SKM-1 treated with dmso at 0.1 percent for 144 hours (cell line): ENCODE data around the gene SLC25A28.
A peak's percentile ranks its signal among the peaks of the same experiment; 100 is the strongest.
"Not testable (repeated sequence)": the region's sequence is repeated elsewhere in the genome, so short reads cannot be mapped to it uniquely, and the experiment has no call there.

Experiments
- DNase-seq: peaks from one replicate; lab custom pipeline; 2025; ENCODE audit not compliant: unreplicated experiment; lab: John Stamatoyannopoulos, UW

SLC25A28 gene

GRCh38 chr10:99628923-99629624, 8.8 kb upstream of the SLC25A28 start:
- DNase-seq: no peak

DNA sequence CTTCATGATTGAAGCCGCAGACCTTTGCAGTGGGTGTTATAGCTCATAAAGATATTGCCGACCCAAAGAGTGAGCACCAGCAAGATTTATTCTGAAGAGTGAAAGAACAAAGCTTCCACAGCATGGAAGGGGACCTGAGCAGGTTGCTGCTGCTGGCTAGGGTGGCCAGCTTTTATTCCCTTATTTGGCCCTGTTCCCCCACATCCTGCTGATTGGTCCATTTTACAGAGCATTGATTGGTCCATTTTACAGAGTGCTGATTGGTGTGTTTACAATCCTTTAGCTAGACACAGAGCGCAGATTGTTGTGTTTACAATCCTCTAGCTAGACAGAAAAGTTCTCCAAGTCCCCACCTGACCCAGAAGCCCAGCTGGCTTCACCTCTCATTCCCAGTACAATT, 4.9 kb upstream of the SLC25A28 start:
- not testable (repeated sequence) for DNase-seq

DNA sequence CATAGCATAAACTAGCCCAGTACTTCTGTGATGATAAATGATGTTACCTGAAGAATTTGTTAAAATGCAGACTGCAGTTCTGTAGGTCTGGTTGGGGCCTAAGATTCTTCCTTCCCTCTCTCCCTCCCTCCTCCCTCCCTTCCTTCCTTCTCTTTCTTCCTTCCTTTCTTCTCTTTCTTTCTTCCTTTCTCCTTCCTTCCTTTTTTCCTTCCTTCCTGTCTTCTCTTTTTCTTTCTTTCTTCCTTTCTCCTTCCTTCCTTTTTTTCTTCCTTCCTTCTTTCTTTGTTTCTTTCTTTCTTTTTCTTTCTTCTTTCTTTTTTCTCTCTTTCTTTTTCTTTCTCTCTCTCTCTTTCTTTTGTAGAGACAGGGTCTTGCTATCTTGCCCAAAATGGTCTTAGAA, 3.7 kb upstream of the SLC25A28 start:
- no peak for DNase-seq

DNA sequence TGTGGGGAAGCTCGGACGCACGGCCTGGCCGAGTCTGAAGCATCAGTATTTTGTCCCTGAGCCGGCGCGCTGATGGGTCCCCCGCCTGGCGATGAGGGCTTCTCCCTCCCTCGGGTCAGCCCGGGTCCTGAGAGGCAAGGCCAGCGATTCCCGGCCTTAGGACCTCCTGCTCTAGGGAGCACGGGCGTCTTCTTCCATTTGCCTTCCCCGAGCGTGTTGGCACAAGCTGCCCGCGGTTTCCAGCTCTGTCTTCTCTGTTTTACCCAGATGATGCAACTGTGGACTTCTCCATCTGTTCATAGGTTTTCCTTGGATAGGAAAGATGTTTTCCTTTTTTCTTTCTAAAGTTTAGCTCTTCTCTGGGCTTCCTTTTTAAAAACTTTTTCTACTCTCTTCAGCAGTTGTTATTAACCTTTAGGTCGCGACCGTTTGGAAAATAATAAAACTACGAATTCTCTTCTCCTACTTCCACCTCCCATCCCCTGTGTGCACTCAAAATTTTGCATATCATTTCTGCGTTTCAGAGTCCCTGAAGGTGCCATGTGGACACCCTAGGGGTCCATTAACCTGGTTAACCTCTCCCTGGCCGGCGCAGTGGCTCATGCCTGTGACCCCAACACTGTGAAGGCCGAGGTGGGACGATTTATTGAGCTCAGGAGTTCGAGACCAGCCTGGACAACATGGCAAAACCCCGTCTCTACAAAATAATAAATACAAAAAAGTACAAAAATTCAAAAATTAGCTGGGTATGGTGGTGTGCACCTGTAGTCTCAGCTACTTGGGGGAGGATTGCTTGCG, 1.4 kb upstream of the SLC25A28 start:
- peak; percentile 58 for DNase-seq

GRCh38 chr10:99620711-99621453, 643 bp upstream of the SLC25A28 start:
- DNase-seq: peak; percentile 90

DNA sequence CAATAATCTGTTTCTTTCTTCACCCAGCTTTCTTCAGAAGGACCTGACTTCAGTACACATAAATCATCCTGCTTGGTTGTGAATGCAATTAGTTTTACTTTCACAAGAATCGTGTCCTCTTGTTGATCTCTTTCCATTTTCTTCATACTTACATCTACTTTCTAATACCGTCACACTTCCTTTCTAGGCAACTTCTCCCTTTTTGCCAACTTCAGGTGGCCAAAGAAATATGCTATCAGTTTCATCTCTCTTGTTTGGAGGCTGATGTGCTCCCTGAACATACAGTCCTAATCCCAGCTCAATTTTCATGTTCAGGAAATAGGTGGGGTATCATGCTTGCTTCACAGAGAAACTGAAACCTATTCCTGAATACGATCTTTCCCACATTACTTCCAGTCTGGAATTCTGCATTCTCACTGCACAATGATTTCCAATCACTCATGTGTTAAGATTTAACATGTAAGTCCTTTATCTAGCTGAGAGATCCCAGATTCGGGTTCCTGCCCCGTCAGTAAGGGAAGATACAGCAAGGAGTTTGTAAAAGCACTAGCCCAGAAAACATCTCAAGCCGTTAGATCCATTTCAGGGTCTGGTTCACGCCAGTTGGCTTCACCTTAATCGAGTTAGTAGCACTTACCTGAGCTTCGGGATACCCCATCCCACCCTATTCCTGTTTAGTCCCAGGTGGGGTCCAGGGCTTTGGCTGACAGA, 994 bp downstream of the SLC25A28 start:
- DNase-seq: peak; percentile 18

DNA sequence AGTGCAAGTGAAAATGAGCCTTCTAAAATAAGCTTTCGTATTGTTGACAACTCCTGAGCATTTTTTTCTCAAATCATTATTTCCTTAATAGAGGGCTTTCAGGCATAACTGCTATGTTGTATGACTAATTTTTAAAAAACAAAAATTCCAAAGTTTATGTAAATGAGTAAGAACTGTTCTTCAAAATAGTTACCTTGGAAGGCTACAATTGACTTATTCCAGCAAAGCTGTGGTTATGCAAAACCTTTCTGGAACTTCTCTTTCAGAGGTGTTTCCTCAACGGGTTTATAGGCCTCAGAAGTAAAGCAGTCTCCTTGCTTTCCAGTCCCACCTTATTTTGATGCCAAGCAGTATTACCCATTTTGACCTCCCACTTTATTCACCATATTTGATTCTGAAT, 2.5 kb downstream of the SLC25A28 start:
- no peak for DNase-seq

DNA sequence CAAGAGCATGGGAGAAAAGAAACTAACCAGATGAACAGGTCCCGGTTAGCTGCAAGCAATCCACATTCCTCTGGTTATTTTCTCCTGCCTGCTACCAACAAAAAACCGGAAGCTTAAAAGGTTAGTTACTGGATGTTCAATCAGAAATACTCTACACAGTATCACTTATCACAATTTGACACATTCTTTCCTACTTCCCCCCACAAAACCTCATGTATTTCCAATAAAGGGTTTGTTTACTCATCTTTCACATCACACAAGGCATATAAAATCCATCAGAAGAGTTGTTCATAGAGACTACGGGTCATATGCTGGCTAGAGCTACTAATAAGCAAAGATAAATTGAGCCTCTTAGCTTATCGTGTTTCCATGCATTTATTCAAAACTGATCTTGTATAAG, 4.8 kb downstream of the SLC25A28 start:
- no peak for DNase-seq

DNA sequence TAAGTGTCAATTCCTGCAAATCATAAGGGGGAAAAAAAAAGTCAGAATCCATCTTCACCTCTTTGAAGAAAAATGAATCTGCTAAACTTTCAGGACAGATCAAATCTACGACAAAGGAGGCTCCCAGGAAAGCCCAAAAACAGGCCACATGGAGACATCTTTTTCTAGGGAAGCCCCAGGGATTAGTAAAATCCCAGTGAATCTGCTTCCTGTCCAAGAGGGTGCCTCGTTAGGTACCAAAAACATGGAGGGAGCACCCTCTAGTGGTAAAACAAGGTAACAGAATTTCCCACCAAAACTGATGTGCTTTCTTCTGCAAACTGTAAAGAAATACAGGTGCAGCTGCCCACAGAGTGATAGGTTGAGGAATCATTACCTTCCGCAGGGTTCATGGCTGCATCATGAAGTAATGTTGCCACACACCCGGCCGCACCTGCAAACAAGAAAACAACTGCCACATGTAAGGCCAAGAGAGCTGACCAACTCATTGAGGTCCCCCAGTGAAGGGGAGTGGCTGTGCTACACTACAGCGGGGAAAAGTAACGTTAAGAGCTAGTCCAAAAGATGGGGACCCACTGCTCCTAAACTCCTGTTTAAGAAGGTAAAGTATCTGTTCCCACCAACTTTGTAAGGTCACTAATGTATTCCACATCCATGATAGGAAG, 7.9 kb downstream of the SLC25A28 start:
- DNase-seq: peak; percentile 48

DNA sequence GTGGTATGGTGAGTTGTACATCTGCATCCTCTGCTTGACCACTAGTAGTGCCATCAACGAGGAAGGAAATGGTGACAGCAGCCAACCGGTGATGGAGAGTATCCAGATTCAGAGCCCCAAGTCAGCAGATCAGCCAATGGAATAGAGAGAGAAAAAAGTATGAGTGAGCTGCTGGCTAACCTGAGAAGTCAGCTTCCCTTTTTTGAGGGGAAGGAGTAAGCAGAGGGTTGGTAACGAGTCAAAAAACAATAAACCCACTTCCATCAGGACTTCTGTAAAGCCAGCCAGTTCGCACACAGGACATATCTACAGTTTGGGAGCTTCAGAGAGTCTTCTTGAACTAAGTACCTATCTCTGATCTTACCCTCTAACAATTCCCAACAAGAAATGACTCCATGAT, 8.9 kb downstream of the SLC25A28 start:
- DNase-seq: no peak

DNA sequence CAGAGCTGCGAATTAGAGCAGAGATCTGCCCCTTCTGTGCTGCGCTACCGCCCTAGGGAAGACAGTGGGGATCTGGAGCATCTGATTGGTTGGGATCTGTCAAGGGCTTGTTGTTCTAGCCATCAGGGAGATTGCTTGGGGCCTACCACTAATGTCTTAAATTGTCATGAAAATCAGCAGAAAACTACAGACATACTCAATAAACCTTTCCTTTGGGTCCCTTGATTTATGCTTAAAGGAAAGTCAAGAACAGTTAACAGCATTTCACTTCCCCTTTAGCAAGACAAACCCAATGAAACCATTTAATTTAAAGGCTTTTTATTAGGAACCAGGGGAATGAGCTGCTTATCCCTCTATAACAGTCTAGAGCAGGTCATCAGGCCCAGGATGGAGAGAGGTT, 10.0 kb downstream of the SLC25A28 start:
- no peak for DNase-seq

DNA sequence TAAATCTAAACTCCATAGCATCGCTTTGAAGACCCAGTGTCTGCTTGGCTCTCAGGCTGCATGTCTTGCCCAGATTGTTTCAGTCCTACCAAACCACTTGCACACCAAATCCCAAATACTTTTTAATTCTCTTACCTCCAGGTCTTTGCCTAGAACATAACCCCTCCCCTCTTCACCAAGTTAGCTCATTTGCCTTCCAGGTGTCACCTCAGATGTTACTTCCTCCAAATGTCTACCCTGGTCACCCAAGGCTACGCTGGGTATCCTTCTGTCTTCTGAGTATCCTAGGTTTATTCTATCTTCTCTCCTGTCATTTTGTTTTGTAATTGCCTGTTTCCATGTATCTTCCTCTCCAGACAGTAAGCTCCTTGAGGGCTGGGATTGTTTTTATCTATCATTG, 11.1 kb downstream of the SLC25A28 start:
- DNase-seq: no peak

DNA sequence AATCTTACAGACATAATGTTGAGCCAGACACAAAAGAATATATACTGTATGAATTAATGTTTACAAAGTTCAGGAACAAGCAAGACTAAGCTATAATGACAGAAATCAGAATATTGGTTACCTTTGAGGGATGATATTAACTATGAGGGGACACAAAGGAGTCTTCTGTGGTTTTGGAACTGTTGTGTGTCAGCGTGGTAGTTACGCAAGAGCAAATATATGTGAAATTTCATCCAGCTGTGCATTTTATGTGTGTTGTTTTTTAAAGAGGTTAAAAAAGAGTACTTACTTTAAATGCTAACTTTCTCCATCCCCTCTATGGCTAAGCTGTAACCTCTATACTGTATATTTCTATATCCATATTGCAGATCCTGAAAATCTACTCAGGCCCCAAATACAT, 14.9 kb downstream of the SLC25A28 start:
- DNase-seq: no peak

DNA sequence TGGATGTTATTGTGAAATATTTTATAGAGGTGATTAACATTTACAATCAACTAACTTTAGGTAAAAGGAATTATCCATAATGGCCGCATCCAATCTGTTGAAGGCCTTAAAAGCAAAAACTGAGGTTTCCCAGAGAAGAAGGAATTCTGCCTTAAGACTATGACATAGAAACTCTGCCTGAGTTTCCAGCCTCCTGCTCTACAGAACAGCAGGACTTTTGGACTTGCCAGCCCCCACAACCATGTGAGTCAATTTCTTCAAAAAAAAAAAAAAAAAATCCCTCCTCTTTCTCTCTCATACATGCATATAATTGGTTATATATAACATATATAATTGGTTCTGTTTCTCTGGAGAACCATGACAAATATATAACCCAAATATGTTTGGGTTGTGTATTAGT, 15.4 kb downstream of the SLC25A28 start:
- no peak for DNase-seq

GRCh38 chr10:99598781-99599509, 21.3 kb downstream of the SLC25A28 start:
- DNase-seq: no peak

DNA sequence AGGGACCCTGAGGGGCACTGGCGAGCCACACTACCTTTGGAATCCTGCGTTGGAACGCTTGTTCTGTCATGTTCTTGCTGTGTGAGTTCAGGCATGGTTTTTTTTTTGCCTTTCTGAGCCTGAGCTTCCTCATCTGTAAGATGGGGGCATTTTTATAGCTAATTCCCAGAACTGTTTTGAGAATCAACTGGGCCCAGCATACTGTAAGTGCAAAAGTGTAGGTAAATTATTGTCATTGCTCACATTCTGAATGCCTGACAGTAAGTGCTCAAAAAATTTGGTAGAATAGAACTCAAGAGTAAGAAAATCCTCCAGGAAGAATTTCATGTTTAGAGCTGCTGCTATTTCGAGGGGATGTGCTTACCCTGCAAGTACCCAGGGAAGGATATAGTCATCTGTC, 22.2 kb downstream of the SLC25A28 start:
- no peak for DNase-seq

GRCh38 chr10:99596708-99597107, 23.5 kb downstream of the SLC25A28 start:
- DNase-seq: not testable (repeated sequence)

- no peak for DNase-seq
These were observed 24.3 kb downstream of the SLC25A28 start for GRCh38 chr10:99595770-99596465.

DNA sequence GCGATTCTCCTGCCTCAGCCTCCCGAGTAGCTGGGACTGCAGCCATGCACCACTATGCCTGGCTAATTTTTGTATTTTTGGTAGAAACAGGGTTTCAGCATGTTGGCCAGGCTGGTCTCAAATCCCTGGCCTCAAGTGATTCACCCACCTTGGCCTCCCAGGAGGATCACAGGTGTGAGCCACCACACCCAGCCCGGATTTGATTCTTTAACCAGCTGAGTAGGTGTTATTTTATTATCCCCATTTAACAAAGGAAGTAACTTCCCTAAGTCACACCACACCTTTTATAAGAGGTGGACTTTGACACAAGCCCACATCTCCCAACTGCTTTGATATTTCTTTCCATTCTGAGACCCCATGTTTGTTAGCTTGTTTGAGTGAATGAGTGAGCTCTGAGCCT, 25.0 kb downstream of the SLC25A28 start:
- DNase-seq: no peak
